ENCODE data around the gene PER3.

DNA sequence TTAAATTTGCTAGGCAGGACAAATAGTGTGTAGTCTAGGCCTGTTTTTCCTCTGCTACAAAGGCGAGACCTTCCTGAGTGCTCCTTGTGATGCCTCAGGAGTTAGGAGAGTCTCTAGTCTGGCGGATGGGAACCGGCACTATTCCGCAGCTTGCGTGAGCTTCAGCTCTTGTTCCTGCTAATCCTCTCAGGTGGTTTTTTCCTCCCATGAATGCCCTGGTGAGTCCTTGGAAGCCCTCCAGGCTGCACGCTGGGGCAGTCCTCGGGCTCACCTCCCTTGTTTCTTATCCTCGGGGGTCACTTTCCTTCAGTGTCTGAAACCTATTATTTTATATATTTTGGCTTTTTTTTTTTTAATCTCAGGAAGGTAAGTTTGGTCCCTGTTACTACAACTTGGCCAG, 40.6 kb downstream of the PER3 start:
- TF ChIP-seq, protein P1, sequence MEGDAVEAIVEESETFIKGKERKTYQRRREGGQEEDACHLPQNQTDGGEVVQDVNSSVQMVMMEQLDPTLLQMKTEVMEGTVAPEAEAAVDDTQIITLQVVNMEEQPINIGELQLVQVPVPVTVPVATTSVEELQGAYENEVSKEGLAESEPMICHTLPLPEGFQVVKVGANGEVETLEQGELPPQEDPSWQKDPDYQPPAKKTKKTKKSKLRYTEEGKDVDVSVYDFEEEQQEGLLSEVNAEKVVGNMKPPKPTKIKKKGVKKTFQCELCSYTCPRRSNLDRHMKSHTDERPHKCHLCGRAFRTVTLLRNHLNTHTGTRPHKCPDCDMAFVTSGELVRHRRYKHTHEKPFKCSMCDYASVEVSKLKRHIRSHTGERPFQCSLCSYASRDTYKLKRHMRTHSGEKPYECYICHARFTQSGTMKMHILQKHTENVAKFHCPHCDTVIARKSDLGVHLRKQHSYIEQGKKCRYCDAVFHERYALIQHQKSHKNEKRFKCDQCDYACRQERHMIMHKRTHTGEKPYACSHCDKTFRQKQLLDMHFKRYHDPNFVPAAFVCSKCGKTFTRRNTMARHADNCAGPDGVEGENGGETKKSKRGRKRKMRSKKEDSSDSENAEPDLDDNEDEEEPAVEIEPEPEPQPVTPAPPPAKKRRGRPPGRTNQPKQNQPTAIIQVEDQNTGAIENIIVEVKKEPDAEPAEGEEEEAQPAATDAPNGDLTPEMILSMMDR (conservative IDR thresholded peaks at IDR 0.05; ENCODE audit: low read depth, low read length): no peak
- no peak for TF ChIP-seq POLR2A (IDR thresholded peaks at IDR 0.05; ENCODE audit: low read depth, low read length)
- TF ChIP-seq, protein P2, sequence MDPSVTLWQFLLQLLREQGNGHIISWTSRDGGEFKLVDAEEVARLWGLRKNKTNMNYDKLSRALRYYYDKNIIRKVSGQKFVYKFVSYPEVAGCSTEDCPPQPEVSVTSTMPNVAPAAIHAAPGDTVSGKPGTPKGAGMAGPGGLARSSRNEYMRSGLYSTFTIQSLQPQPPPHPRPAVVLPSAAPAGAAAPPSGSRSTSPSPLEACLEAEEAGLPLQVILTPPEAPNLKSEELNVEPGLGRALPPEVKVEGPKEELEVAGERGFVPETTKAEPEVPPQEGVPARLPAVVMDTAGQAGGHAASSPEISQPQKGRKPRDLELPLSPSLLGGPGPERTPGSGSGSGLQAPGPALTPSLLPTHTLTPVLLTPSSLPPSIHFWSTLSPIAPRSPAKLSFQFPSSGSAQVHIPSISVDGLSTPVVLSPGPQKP (IDR thresholded peaks at IDR 0.05; ENCODE audit: borderline replicate concordance, low read depth, low read length): no peak
